ENCODE measurements around the gene METTL9. TPM values are rescaled to one million over a fixed set of nuclear protein-coding genes. Genes with fewer than 3 reads are reported as not detected.
"Not testable (repeated sequence)": the region's sequence is repeated elsewhere in the genome, so short reads cannot be mapped to it uniquely, and the experiment has no call there.

Gene METTL9
- total RNA-seq, 1 donor from 2014 or later = 58.8 TPM

DNA sequence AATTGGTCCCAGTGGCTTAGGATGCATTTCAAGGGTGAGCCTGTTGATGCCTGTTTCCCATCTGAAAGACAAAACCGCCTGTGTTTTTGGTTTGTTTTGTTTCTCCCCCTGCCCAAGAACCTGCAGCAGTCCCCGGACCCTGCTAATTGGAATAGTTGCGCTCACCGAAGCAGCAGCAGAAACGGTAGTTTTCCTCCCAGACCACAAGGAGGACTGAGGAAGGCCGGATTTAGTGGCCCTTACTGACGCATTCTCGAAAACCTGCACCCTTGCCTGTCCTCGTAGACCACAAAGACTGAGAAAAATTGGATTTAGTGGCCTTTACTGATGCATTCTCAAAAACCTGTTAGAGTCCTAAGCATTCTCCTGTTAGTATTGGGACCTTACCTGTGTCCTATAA, 36.3 kb downstream of the METTL9 start:
- DNase-seq (ENCODE audit: low spot score); H3K27me3 Mint-ChIP-seq (ENCODE audit: insufficient read depth); H3K27ac Mint-ChIP-seq; intact Hi-C loops (cut with micrococcal nuclease); H3K9me3 Mint-ChIP-seq; H3K4me3 Mint-ChIP-seq: not testable (repeated sequence)
- H3K36me3 Mint-ChIP-seq (ENCODE audit: low read depth) = peaks cover 13% of the 10 kb centered on the region
- H3K4me1 Mint-ChIP-seq (ENCODE audit: low read depth) = peaks cover 20% of the 10 kb centered on the region

DNA sequence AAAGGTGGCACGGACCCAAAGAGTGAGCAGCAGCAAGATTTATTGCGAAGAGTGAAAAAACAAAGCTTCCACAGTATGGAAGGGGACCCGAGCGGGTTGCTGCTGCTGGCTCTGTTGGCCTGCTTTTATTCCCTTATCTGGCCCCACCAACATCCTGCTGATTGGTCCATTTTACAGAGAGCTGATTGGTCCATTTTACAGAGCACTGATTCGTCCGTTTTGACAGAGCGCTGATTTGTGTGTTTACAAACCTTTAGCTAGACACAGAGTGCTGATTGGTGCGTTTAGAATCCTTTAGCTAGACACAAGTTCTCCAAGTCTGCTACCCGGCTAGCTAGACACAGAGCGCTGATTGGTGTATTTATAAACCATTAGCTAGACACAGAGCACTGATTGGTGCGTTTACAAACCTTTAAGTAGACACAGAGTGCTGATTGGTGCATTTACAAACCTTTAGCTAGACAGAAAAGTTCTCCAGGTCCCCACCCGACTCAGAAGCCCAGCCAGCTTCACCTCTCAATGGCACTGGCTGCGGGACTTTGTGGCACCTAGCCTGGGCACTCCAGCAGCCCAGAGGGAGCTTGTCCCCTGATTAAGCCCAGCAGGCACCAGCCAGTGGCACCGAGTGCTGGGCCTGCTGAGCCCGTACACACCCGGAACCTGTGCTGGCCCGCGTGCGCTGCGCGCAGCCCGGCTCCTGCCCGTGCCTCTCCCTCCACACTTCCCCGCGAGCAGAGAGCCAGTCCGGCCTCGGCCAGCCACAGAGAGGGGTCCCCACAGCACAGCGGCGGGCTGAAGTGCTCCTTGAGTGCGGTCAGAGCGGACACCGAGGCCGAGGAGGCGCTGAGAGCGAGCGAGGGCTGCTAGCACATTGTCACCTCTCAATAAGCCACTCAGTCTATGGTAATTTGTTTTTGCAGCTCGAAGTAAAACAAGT, 37.9 kb downstream of the METTL9 start:
- Mint-ChIP-seq H3K4me1 (ENCODE audit: low read depth) (peaks cover 12% of the 10 kb centered on the region), H3K9me3 (no peaks in the 10 kb centered on the region), H3K27ac (no peak overlapping the region), H3K36me3 (ENCODE audit: low read depth) (peaks cover 8% of the 10 kb centered on the region), H3K27me3 (ENCODE audit: insufficient read depth) (no peaks in the 10 kb centered on the region), H3K4me3 (no peak overlapping the region)
- intact Hi-C loops (cut with micrococcal nuclease) = no loop called here
- no peak for DNase-seq (ENCODE audit: low spot score)

DNA sequence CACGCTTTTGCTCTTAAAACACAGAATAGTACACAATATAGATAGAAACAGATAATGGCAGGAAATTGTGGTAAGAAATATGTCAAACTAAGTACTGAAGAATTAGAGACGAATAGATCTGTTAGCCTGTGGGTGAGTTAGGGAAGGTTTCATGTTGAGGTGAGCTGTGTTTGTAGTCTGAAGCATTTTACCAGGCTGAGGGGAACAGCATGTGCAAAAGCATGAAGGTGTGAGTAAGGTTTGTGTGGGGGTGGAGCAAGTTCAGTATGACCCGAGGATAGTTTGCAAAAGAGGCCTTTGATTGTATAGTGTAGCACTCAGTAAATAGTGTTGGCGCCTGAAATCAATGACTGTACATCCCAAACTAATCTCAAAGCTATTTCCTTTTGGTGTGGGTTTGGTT, 39.2 kb downstream of the METTL9 start:
- H3K4me3 Mint-ChIP-seq = no peak overlapping the region
- intact Hi-C loops (cut with micrococcal nuclease) = no loop called here

DNA sequence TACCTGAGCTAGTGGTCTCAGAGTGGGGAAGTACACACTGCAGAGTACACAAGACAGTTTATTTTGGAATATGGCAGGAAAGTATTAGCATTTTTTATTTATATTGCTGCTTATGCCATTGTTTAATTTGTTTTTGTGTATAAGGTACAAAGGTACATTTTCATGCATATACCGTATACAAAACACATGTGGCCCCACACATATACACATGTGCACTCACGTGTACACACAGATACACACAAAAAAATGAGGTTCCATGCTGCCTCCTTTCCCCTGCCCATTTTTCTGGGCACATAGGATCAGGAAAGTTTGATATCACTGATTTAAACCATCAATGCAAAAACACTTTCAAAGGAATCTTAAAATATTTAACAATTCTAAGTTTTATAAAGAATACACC, 40.1 kb downstream of the METTL9 start:
- Mint-ChIP-seq H3K4me3 (no peak overlapping the region), H3K36me3 (ENCODE audit: low read depth) (peaks cover 11% of the 10 kb centered on the region), H3K4me1 (ENCODE audit: low read depth) (peaks cover 9% of the 10 kb centered on the region), H3K27ac (no peak overlapping the region), H3K9me3 (no peaks in the 10 kb centered on the region), H3K27me3 (ENCODE audit: insufficient read depth) (no peaks in the 10 kb centered on the region)
- intact Hi-C loops (cut with micrococcal nuclease) = no loop called here
- no peak for DNase-seq (ENCODE audit: low spot score)

More for the DNA sequence above, 39.2 kb downstream of the METTL9 start:
- Mint-ChIP-seq H3K9me3 (no peaks in the 10 kb centered on the region), H3K27ac (peak overlapping the region; percentile 35), H3K36me3 (ENCODE audit: low read depth) (peaks cover 8% of the 10 kb centered on the region), H3K4me1 (ENCODE audit: low read depth) (peaks cover 9% of the 10 kb centered on the region), H3K27me3 (ENCODE audit: insufficient read depth) (no peaks in the 10 kb centered on the region)
- DNase-seq (ENCODE audit: low spot score) = no peak

DNA sequence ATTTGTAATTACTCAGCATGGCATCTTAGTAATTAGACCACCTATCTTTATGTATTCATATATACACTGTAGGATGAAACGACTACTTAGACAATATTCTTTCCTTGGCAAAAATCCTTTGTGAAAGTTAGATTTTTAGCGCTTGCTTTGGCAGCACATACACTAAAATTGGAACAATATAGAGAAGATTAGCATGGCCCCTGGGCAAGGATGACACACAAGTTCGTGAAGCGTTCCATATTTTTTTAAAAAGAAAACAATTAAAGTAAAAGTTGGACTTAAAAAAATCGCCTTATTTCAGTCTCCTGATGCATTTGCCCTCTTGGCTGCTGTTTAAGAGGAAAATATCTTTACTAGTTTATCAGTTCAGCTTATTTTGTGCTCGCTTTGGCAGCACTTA, 42.5 kb downstream of the METTL9 start:
- no peak for DNase-seq (ENCODE audit: low spot score)
- Mint-ChIP-seq H3K4me3 (no peak overlapping the region), H3K4me1 (ENCODE audit: low read depth) (peaks cover 31% of the 10 kb centered on the region), H3K36me3 (ENCODE audit: low read depth) (peaks cover 3% of the 10 kb centered on the region), H3K27me3 (ENCODE audit: insufficient read depth) (no peaks in the 10 kb centered on the region), H3K9me3 (no peaks in the 10 kb centered on the region), H3K27ac (no peak overlapping the region)
- intact Hi-C loops (cut with micrococcal nuclease) = loop anchor here (10.0 kb wide), 2 partner anchors 137 to 553 kb away; no protein-coding TSS in a partner anchor

DNA sequence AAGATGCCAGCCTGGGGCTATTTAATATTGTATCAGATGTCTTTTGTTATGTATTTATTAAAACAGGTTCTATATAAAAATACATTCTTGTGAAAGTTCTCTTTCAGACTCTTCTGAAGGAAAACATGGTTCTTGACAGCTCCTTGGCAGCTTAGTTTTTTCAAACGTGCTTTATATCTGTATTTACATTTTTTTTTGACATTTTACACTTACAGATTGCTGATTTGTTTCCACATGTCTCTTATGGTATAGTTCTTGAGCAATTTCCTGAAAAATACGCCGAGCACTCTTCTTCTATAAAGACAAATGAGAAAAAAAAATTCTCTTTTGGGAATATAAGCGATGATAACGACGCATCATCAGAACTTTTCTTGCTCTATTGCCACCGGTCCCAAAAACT, 43.5 kb downstream of the METTL9 start:
- intact Hi-C loops (cut with micrococcal nuclease) = loop anchor here (10.0 kb wide), 2 partner anchors 138 to 552 kb away; no protein-coding TSS in a partner anchor
- H3K9me3 Mint-ChIP-seq = no peaks in the 10 kb centered on the region
- no peaks in the 10 kb centered on the region for H3K27me3 Mint-ChIP-seq (ENCODE audit: insufficient read depth)
- H3K4me3 Mint-ChIP-seq = no peak overlapping the region
- peaks cover 39% of the 10 kb centered on the region for H3K4me1 Mint-ChIP-seq (ENCODE audit: low read depth)
- peaks cover 5% of the 10 kb centered on the region for H3K36me3 Mint-ChIP-seq (ENCODE audit: low read depth)
- H3K27ac Mint-ChIP-seq = no peak overlapping the region
- DNase-seq (ENCODE audit: low spot score) = no peak

DNA sequence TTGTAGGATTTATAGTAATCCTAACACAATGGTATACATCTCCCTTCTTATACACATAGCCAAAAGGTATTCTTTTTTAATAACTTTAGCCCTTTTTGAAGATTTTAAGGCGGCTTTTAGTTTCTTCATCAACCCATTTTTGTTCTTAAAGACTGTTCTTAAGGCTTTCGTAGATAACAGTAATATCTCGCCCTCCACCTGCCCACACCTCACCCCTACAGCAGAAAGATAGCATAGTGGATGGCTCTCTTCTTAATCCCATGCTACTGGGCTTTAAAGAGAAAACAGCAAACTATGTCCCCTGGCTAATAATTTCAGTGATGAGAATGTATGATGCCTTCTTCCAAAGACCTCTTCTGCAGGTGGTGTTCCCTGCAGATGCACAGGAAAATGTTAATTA, 44.4 kb downstream of the METTL9 start:
- intact Hi-C loops (cut with micrococcal nuclease) = loop anchor here (10.0 kb wide), 2 partner anchors 139 to 551 kb away; no protein-coding TSS in a partner anchor
- Mint-ChIP-seq H3K4me3 (no peak overlapping the region), H3K27ac (no peak overlapping the region), H3K4me1 (ENCODE audit: low read depth) (peaks cover 38% of the 10 kb centered on the region), H3K9me3 (no peaks in the 10 kb centered on the region), H3K36me3 (ENCODE audit: low read depth) (peaks cover 5% of the 10 kb centered on the region), H3K27me3 (ENCODE audit: insufficient read depth) (no peaks in the 10 kb centered on the region)
- DNase-seq (ENCODE audit: low spot score) = no peak

DNA sequence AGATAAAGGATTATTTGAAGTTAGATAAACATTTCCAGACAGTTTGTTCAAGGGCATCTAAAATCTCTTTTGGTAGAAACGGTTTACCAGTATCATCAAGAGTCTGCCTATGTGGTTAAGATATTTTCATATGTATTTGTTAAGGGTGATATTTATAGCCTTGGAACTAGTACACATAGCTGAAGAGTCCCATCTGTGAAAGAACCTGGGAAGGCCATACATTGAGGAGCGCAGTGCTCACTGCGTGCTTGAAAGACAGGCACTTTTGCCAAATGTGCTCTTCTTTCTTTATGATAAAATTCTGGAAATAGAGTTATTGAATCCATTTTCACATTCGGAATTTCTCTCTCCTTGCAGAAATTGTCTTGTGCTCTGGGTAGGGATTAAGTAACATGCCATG, 45.3 kb downstream of the METTL9 start:
- DNase-seq (ENCODE audit: low spot score) = no peak
- Mint-ChIP-seq H3K36me3 (ENCODE audit: low read depth) (peaks cover 5% of the 10 kb centered on the region), H3K4me3 (peak overlapping the region; percentile 69), H3K27me3 (ENCODE audit: insufficient read depth) (no peaks in the 10 kb centered on the region), H3K4me1 (ENCODE audit: low read depth) (peaks cover 36% of the 10 kb centered on the region), H3K27ac (peak overlapping the region; percentile 69), H3K9me3 (no peaks in the 10 kb centered on the region)
- intact Hi-C loops (cut with micrococcal nuclease) = loop anchor here (1.0 to 10.0 kb wide), 5 partner anchors 13 to 550 kb away; no protein-coding TSS in a partner anchor

DNA sequence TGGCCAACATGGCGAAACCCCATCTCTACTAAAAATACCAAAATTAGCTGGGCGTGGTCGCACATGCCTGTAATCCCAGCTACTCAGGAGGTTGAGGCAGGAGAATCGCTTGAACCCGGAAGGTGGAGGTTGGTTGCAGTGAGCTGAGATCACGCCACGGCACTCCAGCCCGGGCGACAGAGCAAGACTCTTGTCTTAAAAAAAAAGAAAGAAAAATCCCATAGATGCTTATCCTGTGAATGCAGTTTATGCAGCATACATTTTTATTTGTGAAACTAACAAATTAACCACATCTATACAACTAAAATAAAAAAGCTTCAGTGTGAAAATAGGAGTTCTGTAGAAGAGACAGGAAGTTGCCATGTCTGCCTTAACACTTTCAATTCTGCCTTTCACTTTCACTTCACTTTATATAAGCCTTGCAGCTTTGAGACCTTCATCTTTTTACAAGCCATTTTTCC, 45.9 kb downstream of the METTL9 start:
- peak overlapping the region; percentile 69 for H3K4me3 Mint-ChIP-seq
- no peaks in the 10 kb centered on the region for H3K27me3 Mint-ChIP-seq (ENCODE audit: insufficient read depth)
- intact Hi-C loops (cut with micrococcal nuclease) = loop anchor here (1.0 to 10.0 kb wide), 5 partner anchors 12 to 550 kb away; no protein-coding TSS in a partner anchor
- peaks cover 36% of the 10 kb centered on the region for H3K4me1 Mint-ChIP-seq (ENCODE audit: low read depth)
- H3K27ac Mint-ChIP-seq = peak overlapping the region; percentile 69
- no peak for DNase-seq (ENCODE audit: low spot score)
- peaks cover 5% of the 10 kb centered on the region for H3K36me3 Mint-ChIP-seq (ENCODE audit: low read depth)
- no peaks in the 10 kb centered on the region for H3K9me3 Mint-ChIP-seq

DNA sequence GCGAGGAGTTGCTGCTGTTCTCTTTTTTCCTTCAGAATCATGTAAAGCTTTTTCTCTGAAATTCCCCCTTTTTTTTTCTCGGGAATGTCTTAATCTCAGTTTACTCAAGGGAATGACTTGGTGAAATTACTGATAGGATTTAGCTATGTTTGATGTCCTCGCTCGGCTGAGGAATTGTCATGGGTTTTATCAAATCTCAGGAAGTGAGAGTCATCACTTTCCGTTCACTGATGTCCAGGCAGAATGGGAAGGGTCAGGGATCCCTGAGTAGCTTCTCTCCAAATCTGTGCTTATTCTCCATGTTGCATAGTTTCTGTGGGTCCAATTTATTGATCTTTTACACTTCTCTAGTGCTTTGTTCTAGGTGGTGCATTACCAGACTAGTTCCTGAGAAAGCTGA, 46.7 kb downstream of the METTL9 start:
- intact Hi-C loops (cut with micrococcal nuclease) = loop anchor here (10.0 kb wide), 2 partner anchors 141 to 549 kb away; no protein-coding TSS in a partner anchor
- no peaks in the 10 kb centered on the region for H3K27me3 Mint-ChIP-seq (ENCODE audit: insufficient read depth)

DNA sequence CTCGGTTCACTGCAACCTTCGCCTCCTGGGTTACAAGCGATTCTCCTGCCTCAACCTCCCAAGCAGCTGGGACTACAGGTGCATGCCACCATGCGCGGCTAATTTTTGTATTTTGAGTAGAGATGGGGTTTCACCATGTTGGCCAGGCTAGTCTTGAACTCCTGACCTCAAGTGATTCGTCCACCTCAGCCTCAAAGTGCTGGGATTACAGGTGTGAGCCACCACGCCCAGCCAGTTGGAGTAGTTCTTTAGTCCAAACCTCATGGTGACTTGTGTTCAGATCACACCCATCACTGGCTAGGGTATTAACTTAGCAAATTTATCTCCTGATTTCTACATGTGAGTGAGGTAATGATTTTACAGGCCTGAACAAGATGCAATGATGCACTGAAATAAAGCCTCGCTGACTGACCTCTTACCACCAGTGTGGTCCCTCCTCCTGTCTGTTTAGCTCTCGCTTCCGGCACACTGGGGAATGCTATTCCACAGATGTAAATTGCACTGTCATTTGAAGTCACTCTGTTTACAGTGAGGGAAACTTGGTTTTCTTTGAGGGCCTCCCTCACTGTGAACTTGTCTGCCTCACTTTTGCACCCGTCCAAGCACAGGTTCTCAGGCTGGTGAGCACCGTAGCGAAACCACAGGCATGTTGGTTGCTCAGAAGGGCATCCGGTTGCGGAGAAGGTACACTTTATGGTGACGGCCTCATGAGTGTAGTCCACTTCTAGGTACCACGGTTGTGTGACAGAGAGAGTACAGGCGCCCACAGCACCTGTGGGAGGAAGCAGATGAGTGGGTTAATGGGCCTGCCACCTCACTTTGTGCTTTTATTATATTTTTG, 47.6 kb downstream of the METTL9 start:
- Mint-ChIP-seq H3K27me3 (ENCODE audit: insufficient read depth) (no peaks in the 10 kb centered on the region), H3K9me3 (no peaks in the 10 kb centered on the region), H3K4me3 (peak overlapping the region; percentile 57), H3K4me1 (ENCODE audit: low read depth) (peaks cover 36% of the 10 kb centered on the region), H3K36me3 (ENCODE audit: low read depth) (peaks cover 5% of the 10 kb centered on the region), H3K27ac (peak overlapping the region; percentile 81)
- intact Hi-C loops (cut with micrococcal nuclease) = loop anchor here (10.0 kb wide), 2 partner anchors 142 to 548 kb away; no protein-coding TSS in a partner anchor
- DNase-seq (ENCODE audit: low spot score) = peak; percentile 71

More for the DNA sequence above, 46.7 kb downstream of the METTL9 start:
- no peak for DNase-seq (ENCODE audit: low spot score)
- Mint-ChIP-seq H3K4me1 (ENCODE audit: low read depth) (peaks cover 36% of the 10 kb centered on the region), H3K36me3 (ENCODE audit: low read depth) (peaks cover 5% of the 10 kb centered on the region), H3K9me3 (no peaks in the 10 kb centered on the region), H3K4me3 (peak overlapping the region; percentile 69), H3K27ac (peak overlapping the region; percentile 69)

DNA sequence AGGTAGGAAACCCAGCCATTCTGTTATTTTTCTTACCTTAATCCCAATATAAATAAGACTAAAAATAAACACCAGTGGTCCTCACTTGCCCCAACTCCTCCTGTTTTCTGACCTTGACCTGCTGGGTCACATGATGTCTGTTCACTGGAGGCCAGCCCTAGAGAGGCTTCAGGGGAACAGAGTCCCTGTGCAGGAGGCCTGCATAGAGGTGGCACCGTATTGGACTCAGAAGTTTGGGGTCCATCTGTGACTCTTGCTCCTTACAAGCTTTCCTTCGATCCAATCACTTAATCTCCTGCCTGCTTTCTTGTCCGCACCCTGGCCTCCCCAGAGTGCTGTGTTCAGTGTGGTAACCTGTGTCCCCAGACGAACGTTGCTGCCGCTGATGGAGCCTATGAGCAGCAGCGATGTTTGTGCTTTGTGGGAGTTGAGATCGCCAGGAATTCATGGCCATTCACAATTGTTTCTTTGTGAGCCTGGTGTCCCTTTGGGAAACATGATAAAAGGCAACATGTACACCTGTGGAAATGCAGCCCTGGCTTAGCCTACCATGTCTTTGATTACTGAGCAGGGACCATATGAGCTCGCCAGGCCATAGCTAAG, 48.3 kb downstream of the METTL9 start:
- Mint-ChIP-seq H3K4me1 (ENCODE audit: low read depth) (peaks cover 36% of the 10 kb centered on the region), H3K9me3 (no peaks in the 10 kb centered on the region), H3K4me3 (no peak overlapping the region), H3K27ac (peak overlapping the region; percentile 84), H3K36me3 (ENCODE audit: low read depth) (peaks cover 5% of the 10 kb centered on the region), H3K27me3 (ENCODE audit: insufficient read depth) (no peaks in the 10 kb centered on the region)
- DNase-seq (ENCODE audit: low spot score) = no peak
- intact Hi-C loops (cut with micrococcal nuclease) = loop anchor here (10.0 kb wide), 2 partner anchors 143 to 547 kb away; no protein-coding TSS in a partner anchor

Measured in activated T-helper 1 cell treated with anti-CD3 and anti-CD28 coated beads, Interleukin-12 subunit alpha, Interleukin-12 subunit beta, Interleukin-2, Interleukin-4 antibody, amounts not matched to agents 30 ng/mL and 10 ng/mL and 1 ng/mL, durations not matched to agents 14 hours and 24 hours and 36 hours (primary cell).